Mononuclear cell (primary cell): ENCODE data around the gene EMP3. TPM values are rescaled to one million over a fixed set of nuclear protein-coding genes. Genes with fewer than 3 reads are reported as not detected.
A peak's percentile ranks its signal among the peaks of the same experiment; 100 is the strongest.
"Not testable (repeated sequence)": the region's sequence is repeated elsewhere in the genome, so short reads cannot be mapped to it uniquely, and the experiment has no call there.

Experiments
- H3K27me3 ChIP-seq: 2 replicates; pipeline ENCODE4 v1.6.0; 2011; ENCODE audit warnings: low read length, control low read depth; ENCODE audit not compliant: insufficient read depth
- H3K4me1 ChIP-seq: 2 replicates; pipeline ENCODE4 v1.5.1; 2011; ENCODE audit warnings: mild to moderate bottlenecking, low read length, control low read depth; ENCODE audit not compliant: insufficient read depth
- H3K4me3 ChIP-seq: 2 replicates; pipeline ENCODE4 v1.5.1; 2011; ENCODE audit warnings: mild to moderate bottlenecking, low read length, moderate library complexity
- H3K9me3 ChIP-seq: 2 replicates; pipeline ENCODE4 v1.5.1; 2011; ENCODE audit warnings: low read depth, mild to moderate bottlenecking, control low read depth, low read length
- total RNA-seq: library from RNA; depleted of rRNA; stranded (reverse); fragments of >200 nt; gene quantifications from one replicate; pipeline ENCODE4 v1.2.3, GENCODE V29; 2012

EMP3 gene, protein sequence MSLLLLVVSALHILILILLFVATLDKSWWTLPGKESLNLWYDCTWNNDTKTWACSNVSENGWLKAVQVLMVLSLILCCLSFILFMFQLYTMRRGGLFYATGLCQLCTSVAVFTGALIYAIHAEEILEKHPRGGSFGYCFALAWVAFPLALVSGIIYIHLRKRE
- 230 TPM for total RNA-seq

- Histone ChIP-seq H3K4me3 (peak within 1 kb of the TSS; percentile 92), H3K9me3 (no peaks in the 10 kb centered on the region), H3K4me1 (peaks cover 87% of the 10 kb centered on the region), H3K27me3 (no peaks in the 10 kb centered on the region)
Observed at GRCh38 chr19:48325265-48325910, at the start of gene EMP3. EMP3 (plus strand) TSS chr19:48325552; CDS start chr19:48326845, 1,293 bp downstream.

DNA sequence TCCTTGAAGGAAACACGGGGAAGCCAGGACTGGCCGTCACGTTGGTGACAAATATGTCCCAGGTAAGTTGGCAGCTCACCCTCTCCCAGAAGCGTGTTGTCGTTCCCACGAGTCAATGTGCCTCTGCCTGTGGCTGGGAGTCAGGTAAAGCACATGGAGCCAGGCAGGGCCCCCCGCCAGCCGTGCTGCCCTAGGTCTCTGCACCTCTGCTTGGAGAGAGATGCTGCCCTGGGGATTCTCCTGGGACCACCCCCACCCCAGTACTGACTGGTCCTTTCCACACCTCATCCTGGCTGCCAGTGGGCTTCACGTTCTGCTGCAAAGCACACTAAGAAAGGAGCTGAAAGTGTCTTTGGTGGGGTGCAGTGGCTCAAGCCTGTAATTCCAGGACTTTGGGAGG, 45.6 kb upstream of the EMP3 start:
- no peaks in the 10 kb centered on the region for H3K9me3 ChIP-seq
- H3K27me3 ChIP-seq: no peaks in the 10 kb centered on the region
- no peak overlapping the region for H3K4me3 ChIP-seq
- H3K4me1 ChIP-seq: no peaks in the 10 kb centered on the region

DNA sequence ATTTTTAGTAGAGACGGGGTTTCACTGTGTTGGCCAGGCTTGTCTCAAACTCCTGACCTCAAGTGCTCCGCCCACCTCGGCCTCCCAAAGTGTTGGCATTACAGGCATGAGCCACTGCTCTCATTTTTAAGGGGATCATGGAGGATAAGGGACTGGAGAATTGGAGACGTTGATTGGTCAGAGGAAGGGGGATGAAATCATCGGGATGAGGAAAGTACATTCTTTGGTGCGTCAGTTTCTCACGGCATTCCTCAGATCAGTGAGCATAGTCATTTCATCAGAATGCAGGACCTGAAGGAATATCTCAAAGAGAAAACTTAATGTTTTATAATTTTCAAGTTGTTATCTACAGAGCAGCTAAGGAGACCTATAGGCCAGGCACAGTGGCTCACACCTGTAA, 41.4 kb upstream of the EMP3 start:
- H3K4me3 ChIP-seq: no peak overlapping the region
- no peaks in the 10 kb centered on the region for H3K9me3 ChIP-seq
- H3K27me3 ChIP-seq: no peaks in the 10 kb centered on the region
- H3K4me1 ChIP-seq: no peaks in the 10 kb centered on the region

DNA sequence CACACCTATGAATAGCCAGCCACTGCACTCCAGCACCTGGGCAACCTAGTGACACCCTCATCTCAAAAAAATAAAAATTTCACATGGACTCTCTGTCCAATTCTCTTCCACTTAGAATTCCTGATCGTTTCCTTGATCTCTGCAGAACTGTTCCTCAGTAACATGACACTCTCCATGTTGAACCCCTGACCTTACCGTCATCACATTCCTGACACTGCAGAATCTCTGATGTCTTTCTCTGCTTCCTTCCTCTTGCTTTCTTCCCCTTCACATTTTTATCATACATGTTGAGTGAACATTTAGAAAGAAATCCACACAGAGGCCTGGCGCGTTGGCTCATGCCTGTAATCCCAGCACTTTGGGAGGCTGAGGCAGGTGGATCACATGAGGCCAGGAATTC, 40.5 kb upstream of the EMP3 start:
- Histone ChIP-seq H3K27me3 (no peaks in the 10 kb centered on the region), H3K4me1 (no peaks in the 10 kb centered on the region), H3K9me3 (no peaks in the 10 kb centered on the region), H3K4me3 (no peak overlapping the region)

DNA sequence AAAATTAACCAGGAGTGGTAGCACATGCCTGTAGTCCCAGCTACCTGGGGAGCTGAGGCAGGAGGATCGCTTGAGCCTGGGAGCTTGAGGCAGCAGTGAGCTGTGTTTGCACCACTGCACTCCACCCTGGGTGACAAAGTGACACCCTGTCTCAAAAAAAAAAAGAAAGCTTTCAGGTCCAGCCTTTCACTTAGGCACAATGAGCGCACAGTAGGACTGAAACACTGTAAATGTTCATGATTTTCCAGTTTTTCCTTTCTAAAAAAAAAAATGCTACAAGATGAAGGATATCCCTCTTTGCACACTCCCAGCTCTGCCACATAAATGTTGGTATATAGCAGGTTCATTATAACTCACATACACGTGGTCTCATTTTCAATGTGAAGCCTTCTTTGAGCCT, 37.6 kb upstream of the EMP3 start:
- Histone ChIP-seq H3K9me3 (no peaks in the 10 kb centered on the region), H3K4me3 (no peak overlapping the region)

GRCh38 chr19:48290401-48290770, 35.0 kb upstream of the EMP3 start:
- H3K27me3 ChIP-seq: no peaks in the 10 kb centered on the region
- H3K4me3 ChIP-seq: no peak overlapping the region
- H3K4me1 ChIP-seq: peaks cover 10% of the 10 kb centered on the region
- H3K9me3 ChIP-seq: no peaks in the 10 kb centered on the region

More for the DNA sequence above, 37.6 kb upstream of the EMP3 start:
- no peaks in the 10 kb centered on the region for H3K27me3 ChIP-seq
- H3K4me1 ChIP-seq: peaks cover 10% of the 10 kb centered on the region

- Histone ChIP-seq H3K4me3 (peak overlapping the region; percentile 28), H3K9me3 (no peaks in the 10 kb centered on the region), H3K27me3 (no peaks in the 10 kb centered on the region), H3K4me1 (peaks cover 10% of the 10 kb centered on the region)
Observed at GRCh38 chr19:48290771-48291488, 34.4 kb upstream of the EMP3 start.

- H3K4me3 ChIP-seq, H3K4me1 ChIP-seq, H3K9me3 ChIP-seq, H3K27me3 ChIP-seq: not testable (repeated sequence)
Observed at GRCh38 chr19:48291489-48291815, 33.9 kb upstream of the EMP3 start.

DNA sequence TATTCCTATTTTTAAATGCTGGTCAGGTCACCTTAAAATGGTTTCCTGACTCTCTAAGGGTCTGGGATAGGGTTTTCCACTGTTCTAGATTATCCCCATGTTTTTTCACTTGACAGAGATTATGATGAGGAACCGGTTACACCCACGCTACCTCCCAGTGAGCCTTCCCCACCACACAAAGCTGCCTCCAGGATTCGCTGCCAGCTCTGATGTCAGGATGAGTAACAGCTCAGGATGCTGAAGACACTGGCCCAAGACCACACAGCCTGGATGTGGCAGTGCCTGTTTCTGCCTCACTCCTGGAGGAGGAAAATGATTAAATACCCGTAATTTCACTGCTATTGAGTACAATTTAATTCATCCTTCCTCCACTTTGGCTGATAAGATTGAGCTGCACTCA, 32.6 kb upstream of the EMP3 start:
- no peaks in the 10 kb centered on the region for H3K27me3 ChIP-seq
- H3K4me3 ChIP-seq: no peak overlapping the region
- peaks cover 10% of the 10 kb centered on the region for H3K4me1 ChIP-seq
- H3K9me3 ChIP-seq: no peaks in the 10 kb centered on the region

DNA sequence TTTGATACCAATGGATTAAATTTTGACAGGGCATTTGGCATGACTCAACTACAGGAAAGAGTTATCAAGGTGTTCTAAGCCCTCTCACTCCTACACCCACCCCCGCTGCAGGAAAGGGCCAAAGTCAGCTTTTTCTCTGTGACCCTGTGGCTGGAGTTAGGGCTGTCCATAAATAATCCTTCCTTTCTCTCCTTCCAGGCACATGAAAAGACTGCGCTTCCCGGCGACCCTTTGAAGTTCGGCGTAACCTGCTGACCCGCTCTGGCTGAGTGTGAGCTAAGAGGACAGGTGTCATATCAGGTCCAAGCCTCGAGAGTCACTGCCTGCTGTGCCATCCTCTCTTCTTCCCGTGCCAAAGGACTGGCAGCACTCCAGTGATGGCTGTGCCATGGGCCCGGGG, 29.9 kb upstream of the EMP3 start:
- Histone ChIP-seq H3K27me3 (no peaks in the 10 kb centered on the region), H3K4me1 (peaks cover 10% of the 10 kb centered on the region), H3K9me3 (no peaks in the 10 kb centered on the region), H3K4me3 (no peak overlapping the region)

DNA sequence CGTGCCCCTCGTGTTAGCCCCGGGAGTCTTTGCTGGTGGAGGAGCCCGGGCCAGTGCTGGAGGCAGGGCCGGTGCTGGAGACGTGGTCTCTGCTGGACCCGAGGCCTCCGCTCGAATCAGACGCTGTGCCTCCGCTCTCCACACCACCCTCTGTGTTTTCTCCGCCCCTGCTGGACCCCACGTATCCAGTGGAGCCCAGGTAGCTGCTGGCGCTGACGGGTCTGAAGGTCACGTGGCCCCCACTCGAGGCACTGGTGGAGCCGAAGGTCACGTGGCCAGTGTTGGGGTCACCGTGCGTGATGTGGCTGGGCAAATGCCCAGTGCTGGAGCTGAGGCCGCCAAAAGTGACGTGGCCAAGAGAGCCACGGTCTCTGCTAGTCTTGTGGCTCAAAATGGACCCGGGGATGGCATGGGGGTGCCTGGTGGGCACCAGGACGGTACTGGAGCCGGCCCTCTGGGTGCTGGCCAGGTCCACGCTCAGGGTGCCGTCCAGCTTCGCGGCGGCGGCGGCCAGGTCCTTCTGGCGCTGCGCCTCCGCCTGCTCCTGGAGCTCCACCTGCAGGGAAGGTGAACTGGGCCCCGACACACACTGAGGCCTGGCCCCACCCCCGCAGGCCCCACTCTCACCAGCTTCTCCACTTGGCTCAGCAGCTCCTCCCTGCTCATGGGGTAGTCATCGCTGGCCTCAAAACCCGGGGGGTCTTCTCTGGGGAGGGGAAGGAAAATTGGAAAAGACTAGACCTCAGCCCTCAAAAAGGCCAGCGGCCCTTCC, 28.2 kb upstream of the EMP3 start:
- H3K4me1 ChIP-seq: no peaks in the 10 kb centered on the region
- H3K27me3 ChIP-seq: no peaks in the 10 kb centered on the region
- H3K9me3 ChIP-seq: no peaks in the 10 kb centered on the region
- H3K4me3 ChIP-seq: no peak overlapping the region

- no peaks in the 10 kb centered on the region for H3K4me1 ChIP-seq
- no peaks in the 10 kb centered on the region for H3K27me3 ChIP-seq
- H3K4me3 ChIP-seq: no peak overlapping the region
- no peaks in the 10 kb centered on the region for H3K9me3 ChIP-seq
Observed at GRCh38 chr19:48297975-48298374, 27.4 kb upstream of the EMP3 start.

DNA sequence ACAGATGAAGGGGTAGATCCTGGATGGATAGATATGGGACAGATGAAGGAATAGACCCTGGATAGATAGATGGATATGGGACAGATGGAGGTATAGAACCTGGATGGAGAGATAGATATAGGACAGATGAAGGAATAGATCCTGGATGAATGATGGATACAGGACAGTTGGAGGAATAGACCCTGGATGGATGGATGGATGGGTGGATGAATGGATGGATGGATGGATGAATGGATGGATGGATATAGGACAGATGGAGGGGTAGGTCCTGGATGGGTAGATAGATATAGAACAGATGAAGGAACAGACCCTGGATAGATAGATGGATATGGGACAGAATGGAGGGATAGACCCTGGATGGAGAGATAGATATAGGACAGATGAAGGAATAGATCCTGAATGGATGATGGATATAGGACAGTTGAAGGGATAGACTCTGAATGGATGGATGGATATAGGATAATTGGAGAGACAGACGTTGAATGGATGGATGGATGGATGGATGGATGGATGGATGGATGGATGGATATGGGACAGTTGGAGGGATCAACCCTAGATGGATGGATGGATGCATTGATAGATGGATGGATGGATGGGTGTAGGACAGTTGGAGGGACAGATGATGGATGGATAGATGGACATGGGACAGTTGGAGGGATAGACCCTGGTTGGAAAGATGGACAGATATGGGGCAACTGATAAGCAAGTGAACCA, 23.3 kb upstream of the EMP3 start:
- Histone ChIP-seq H3K4me3 (no peak overlapping the region), H3K4me1 (no peaks in the 10 kb centered on the region), H3K27me3 (no peaks in the 10 kb centered on the region), H3K9me3 (no peaks in the 10 kb centered on the region)

GRCh38 chr19:48302600-48302959, 22.8 kb upstream of the EMP3 start:
- no peaks in the 10 kb centered on the region for H3K9me3 ChIP-seq
- no peaks in the 10 kb centered on the region for H3K4me1 ChIP-seq
- H3K4me3 ChIP-seq: no peak overlapping the region
- H3K27me3 ChIP-seq: no peaks in the 10 kb centered on the region

- Histone ChIP-seq H3K27me3 (no peaks in the 10 kb centered on the region), H3K9me3 (no peaks in the 10 kb centered on the region), H3K4me3 (no peak overlapping the region), H3K4me1 (no peaks in the 10 kb centered on the region)
Observed at GRCh38 chr19:48303367-48303766, 22.0 kb upstream of the EMP3 start.
